Natural killer cell treated with Interleukin-12 subunit alpha and Interleukin-12 subunit beta and Interleukin-15 and Interleukin-18, amount 100 ng/mL, for 72 hours (primary cell): Measurements from ENCODE around the gene GPR4. TPM values are rescaled to one million over a fixed set of nuclear protein-coding genes. Genes with fewer than 3 reads are reported as not detected.

Experiments
- ATAC-seq, 2 donors: fragments of 150-1000 bp; cut with Tn5 transposase in 1 of 2; sonication (Bioruptor Pico), chemical (Tn5 transposase) in 1 of 2; 2 replicates each; pipeline ENCODE4 v1.10.0; 2021
- DNase-seq: peaks from one replicate; pipeline ENCODE4 v3.0.0; 2022; ENCODE audit warnings: low spot score
- H3K27ac Mint-ChIP-seq, 2 donors: 1 replicate in 1 of 2; 2 replicates in 1 of 2; pipeline ENCODE4 v1.8.0; 2022; ENCODE audit warnings: mixed read lengths in 2 of 2, mild to moderate bottlenecking in 1 of 2, moderate library complexity in 1 of 2
- H3K27me3 Mint-ChIP-seq, 2 donors: 1 replicate in 1 of 2; 2 replicates in 1 of 2; pipeline ENCODE4 v1.8.0; 2022; ENCODE audit warnings: mixed read lengths in 2 of 2
- H3K36me3 Mint-ChIP-seq: one replicate; pipeline ENCODE4 v1.8.0; 2022; ENCODE audit warnings: mixed read lengths
- H3K4me1 Mint-ChIP-seq, 2 donors: 1 replicate in 1 of 2; 2 replicates in 1 of 2; pipeline ENCODE4 v1.8.0; 2022; ENCODE audit warnings: low read depth in 2 of 2, mixed read lengths in 2 of 2, mild to moderate bottlenecking in 1 of 2
- H3K4me3 Mint-ChIP-seq: one replicate; pipeline ENCODE4 v1.8.0; 2022; ENCODE audit warnings: mixed read lengths
- H3K9me3 Mint-ChIP-seq: 2 replicates; pipeline ENCODE4 v1.8.0; 2022; ENCODE audit warnings: mixed read lengths
- total RNA-seq, 2 donors: library from RNA; stranded (reverse); gene quantifications; one replicate each; pipeline ENCODE4 v1.2.3, GENCODE V29; 2022

The GPR4 gene
- total RNA-seq, 2 donors from 2014 or later: 0.24 TPM; not detected in 1

GRCh38 chr19:45542234-45542668, 59.8 kb downstream of the GPR4 start:
- H3K36me3 Mint-ChIP-seq: no peaks in the 10 kb centered on the region
- DNase-seq: no peak
- no peak overlapping the region for H3K27ac Mint-ChIP-seq
- H3K4me3 Mint-ChIP-seq: no peak overlapping the region
- H3K4me1 Mint-ChIP-seq: peaks cover 5 to 8% of the 10 kb centered on the region in 2 donors
- peak in 1 of 2 donors; percentile 25 for ATAC-seq
- no peaks in the 10 kb centered on the region for H3K27me3 Mint-ChIP-seq
- no peaks in the 10 kb centered on the region for H3K9me3 Mint-ChIP-seq

Other genes with a start within 250 kb of the GPR4 start
- gene ERCC2, start 231.6 kb downstream of the GPR4 start, total RNA-seq: 10 to 100 TPM; 18.1 to 44.0 TPM
- 10 to 100 TPM; 12.2 to 14.1 TPM for gene PPP1R13L, start 197.1 kb downstream of the GPR4 start, total RNA-seq
- gene POLR1G, start 195.6 kb downstream of the GPR4 start, total RNA-seq: 10 to 100 TPM; 11.0 to 25.4 TPM
- 10 to 100 TPM; 65.0 to 67.8 TPM for gene ERCC1, start 178.3 kb downstream of the GPR4 start, total RNA-seq
- gene FOSB, start 134.2 kb downstream of the GPR4 start, total RNA-seq: 10 to 100 TPM; 16.3 to 18.0 TPM
- 1 to 10 TPM; 5.9 to 7.8 TPM for gene RTN2, start 105.2 kb downstream of the GPR4 start, total RNA-seq
- gene PPM1N, start 103.8 kb downstream of the GPR4 start, total RNA-seq: 1 to 10 TPM; 3.2 to 3.6 TPM
- 100 to 1,000 TPM; 447 to 589 TPM for gene VASP, start 94.7 kb downstream of the GPR4 start, total RNA-seq
- 10 to 100 TPM; 17.0 to 17.5 TPM for gene OPA3, start 17.4 kb downstream of the GPR4 start, total RNA-seq
- gene EML2, start 37.2 kb upstream of the GPR4 start, total RNA-seq: 100 to 1,000 TPM; 232 to 255 TPM
- 10 to 100 TPM; 29.0 to 74.0 TPM for gene GIPR, start 66.0 kb upstream of the GPR4 start, total RNA-seq
- 100 to 1,000 TPM; 389 to 427 TPM for gene SNRPD2, start 89.7 kb upstream of the GPR4 start, total RNA-seq
- gene QPCTL, start 90.5 kb upstream of the GPR4 start, total RNA-seq: 10 to 100 TPM in 1 of 2 donors, 1 to 10 TPM in 1; 8.4 to 22.7 TPM
- gene FBXO46, start 128.7 kb upstream of the GPR4 start, total RNA-seq: 10 to 100 TPM; 36.9 to 53.8 TPM
- not detected for gene MEIOSIN, start 131.2 kb upstream of the GPR4 start, total RNA-seq
- 1 to 10 TPM; 3.0 to 3.6 TPM for gene SIX5, start 167.0 kb upstream of the GPR4 start, total RNA-seq
- 10 to 100 TPM; 40.8 to 51.1 TPM for gene DMPK, start 180.3 kb upstream of the GPR4 start, total RNA-seq
- gene DMWD, start 190.6 kb upstream of the GPR4 start, total RNA-seq: 10 to 100 TPM; 51.3 to 76.6 TPM
- under 1 TPM; 0.38 to 0.98 TPM for gene RSPH6A, start 213.1 kb upstream of the GPR4 start, total RNA-seq